ENCODE results near the gene GTPBP3. TPM values are rescaled to one million over a fixed set of nuclear protein-coding genes. Genes with fewer than 3 reads are reported as not detected.
"Not testable (repeated sequence)": the region's sequence is repeated elsewhere in the genome, so short reads cannot be mapped to it uniquely, and the experiment has no call there.

GTPBP3 gene
- total RNA-seq, 4 donors from 2014 or later: 18.7 to 29.0 (median 25.2) TPM

GRCh38 chr19:17294051-17294891, 43.1 kb upstream of the GTPBP3 start:
- no peak overlapping the region for H3K27ac ChIP-seq
- no peaks in the 10 kb centered on the region for H3K27me3 ChIP-seq
- no peak overlapping the region for H3K4me3 ChIP-seq
- peaks cover 14% of the 10 kb centered on the region for H3K4me1 ChIP-seq
- DNase-seq (ENCODE audit: low spot score in 2 of 2): no peak
- WGBS: 78% methylated on average over 40 of the region's 48 CpGs
- TF ChIP-seq POLR2AphosphoS5 (IDR thresholded peaks at IDR 0.05) (no peak), EP300 (IDR thresholded peaks at IDR 0.05) (no peak), POLR2A (IDR thresholded peaks at IDR 0.05) (no peak)
- TF ChIP-seq, protein P1, sequence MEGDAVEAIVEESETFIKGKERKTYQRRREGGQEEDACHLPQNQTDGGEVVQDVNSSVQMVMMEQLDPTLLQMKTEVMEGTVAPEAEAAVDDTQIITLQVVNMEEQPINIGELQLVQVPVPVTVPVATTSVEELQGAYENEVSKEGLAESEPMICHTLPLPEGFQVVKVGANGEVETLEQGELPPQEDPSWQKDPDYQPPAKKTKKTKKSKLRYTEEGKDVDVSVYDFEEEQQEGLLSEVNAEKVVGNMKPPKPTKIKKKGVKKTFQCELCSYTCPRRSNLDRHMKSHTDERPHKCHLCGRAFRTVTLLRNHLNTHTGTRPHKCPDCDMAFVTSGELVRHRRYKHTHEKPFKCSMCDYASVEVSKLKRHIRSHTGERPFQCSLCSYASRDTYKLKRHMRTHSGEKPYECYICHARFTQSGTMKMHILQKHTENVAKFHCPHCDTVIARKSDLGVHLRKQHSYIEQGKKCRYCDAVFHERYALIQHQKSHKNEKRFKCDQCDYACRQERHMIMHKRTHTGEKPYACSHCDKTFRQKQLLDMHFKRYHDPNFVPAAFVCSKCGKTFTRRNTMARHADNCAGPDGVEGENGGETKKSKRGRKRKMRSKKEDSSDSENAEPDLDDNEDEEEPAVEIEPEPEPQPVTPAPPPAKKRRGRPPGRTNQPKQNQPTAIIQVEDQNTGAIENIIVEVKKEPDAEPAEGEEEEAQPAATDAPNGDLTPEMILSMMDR (IDR thresholded peaks at IDR 0.05): no peak
- H3K36me3 ChIP-seq: peaks cover 6% of the 10 kb centered on the region
- H3K9me3 ChIP-seq: no peaks in the 10 kb centered on the region

DNA sequence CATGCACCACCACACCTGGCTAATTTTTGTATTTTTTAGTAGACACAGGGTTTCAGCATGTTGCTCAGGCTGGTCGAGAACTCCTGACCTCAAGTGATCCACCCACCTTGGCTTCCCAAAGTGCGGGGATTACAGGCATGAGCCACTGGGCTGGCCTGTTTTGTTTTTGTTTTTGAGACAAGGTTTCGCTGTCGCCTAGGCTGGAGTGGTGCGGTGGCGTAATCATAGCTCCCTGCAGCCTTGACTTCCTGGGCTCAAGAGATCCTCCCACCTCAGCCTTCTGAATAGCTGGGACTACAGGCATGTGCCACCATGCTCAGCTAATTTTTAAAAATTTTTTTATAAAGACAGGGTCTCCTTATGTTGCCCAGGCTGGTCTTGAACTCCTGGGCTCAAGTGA, 41.8 kb upstream of the GTPBP3 start:
- H3K36me3 ChIP-seq; H3K27ac ChIP-seq; H3K4me3 ChIP-seq; H3K27me3 ChIP-seq; H3K9me3 ChIP-seq; DNase-seq (ENCODE audit: low spot score in 2 of 2): not testable (repeated sequence)
- H3K4me1 ChIP-seq: peaks cover 14% of the 10 kb centered on the region
- WGBS: 99% methylated on average over 6 of the region's 6 CpGs

DNA sequence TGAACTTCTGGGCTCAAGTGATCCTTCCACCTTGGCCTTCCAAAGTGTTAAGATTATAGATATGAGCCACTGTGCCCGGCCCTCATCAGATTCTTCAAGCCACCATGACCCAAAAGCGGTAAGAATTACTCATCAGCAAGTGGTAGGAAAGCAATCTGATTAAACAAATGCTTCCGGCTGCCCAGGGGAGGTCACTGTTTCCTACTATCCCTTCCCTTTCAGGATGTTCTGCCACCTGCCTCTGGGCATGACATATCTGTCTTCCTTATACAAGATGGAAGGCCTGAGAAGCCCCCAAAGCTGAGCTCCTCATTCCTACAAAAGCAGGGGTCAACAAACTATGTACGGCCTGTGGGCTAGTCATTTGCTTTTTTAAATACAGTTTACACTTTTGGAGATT, 41.1 kb upstream of the GTPBP3 start:
- Histone ChIP-seq H3K27ac (no peak overlapping the region), H3K9me3 (no peaks in the 10 kb centered on the region), H3K27me3 (no peaks in the 10 kb centered on the region), H3K4me3 (no peak overlapping the region), H3K36me3 (peaks cover 6% of the 10 kb centered on the region), H3K4me1 (peaks cover 14% of the 10 kb centered on the region)
- TF ChIP-seq POLR2A (IDR thresholded peaks at IDR 0.05) (no peak), POLR2AphosphoS5 (IDR thresholded peaks at IDR 0.05) (no peak), EP300 (IDR thresholded peaks at IDR 0.05) (no peak)
- TF ChIP-seq, protein P1 (IDR thresholded peaks at IDR 0.05): no peak
- no peak for DNase-seq (ENCODE audit: low spot score in 2 of 2)
- WGBS: 55% methylated on average over 4 of the region's 4 CpGs

DNA sequence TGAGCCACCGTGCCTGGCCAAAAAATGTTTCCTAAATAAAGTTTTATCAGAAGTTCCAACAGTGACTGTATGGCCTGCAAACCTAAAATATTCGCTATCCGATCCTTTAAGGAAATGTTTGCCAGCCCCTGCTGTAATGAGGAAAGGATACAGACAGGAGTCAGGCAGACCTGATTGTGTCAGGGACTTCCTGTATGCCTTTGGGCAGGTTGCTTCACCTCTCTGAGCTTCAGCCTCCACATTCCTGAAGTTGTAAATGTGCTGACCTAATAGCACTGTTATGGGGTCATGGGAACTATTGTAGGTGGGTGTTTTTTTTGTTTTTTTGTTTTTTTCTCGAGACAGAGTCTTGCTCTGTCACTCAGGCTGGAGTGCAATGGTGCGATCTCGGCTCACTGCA, 40.4 kb upstream of the GTPBP3 start:
- peaks cover 6% of the 10 kb centered on the region for H3K36me3 ChIP-seq
- DNase-seq (ENCODE audit: low spot score in 2 of 2): no peak
- no peaks in the 10 kb centered on the region for H3K27me3 ChIP-seq
- 87% methylated on average over 6 of the region's 6 CpGs for WGBS
- H3K4me1 ChIP-seq: peaks cover 16% of the 10 kb centered on the region
- no peak for TF ChIP-seq POLR2AphosphoS5 (IDR thresholded peaks at IDR 0.05)
- TF ChIP-seq POLR2A (IDR thresholded peaks at IDR 0.05): no peak
- TF ChIP-seq, protein P1 (IDR thresholded peaks at IDR 0.05): no peak
- no peak for TF ChIP-seq EP300 (IDR thresholded peaks at IDR 0.05)
- H3K9me3 ChIP-seq: no peaks in the 10 kb centered on the region
- no peak overlapping the region for H3K27ac ChIP-seq
- no peak overlapping the region for H3K4me3 ChIP-seq

DNA sequence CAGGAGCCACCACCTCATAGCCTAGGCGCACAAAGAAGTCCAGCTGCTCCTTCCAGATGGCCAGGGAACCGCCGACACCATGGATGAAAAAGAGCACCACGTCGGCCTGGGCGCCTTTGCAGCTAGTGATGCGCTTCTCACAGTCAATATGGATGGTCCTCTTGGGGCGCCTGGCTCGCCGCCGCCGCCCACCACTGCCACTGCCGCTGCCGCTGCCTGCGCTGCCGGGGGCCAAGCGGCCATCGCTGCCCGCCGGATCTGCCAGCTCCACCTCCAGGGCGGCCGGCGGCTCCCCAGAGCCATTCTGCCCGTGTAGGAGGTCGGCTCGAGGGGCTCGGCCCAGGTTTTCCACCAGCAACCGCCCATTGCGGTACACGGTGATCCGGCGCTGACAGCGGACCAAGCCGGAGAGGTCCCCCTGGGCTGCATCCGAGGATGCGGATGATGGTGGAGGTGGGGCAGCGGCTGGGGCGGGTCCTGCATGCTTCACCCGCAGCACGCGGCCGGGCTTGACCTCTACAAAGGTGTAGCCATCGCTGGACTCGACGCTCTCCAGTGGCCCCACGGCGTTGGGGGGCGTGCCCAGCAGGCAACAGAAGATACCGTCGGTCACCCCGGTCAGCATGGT, 36.2 kb upstream of the GTPBP3 start:
- Histone ChIP-seq H3K4me1 (peaks cover 38% of the 10 kb centered on the region), H3K36me3 (peaks cover 6% of the 10 kb centered on the region), H3K9me3 (no peaks in the 10 kb centered on the region)

More for the DNA sequence above, 36.2 kb upstream of the GTPBP3 start:
- Histone ChIP-seq H3K27me3 (no peaks in the 10 kb centered on the region), H3K4me3 (no peak overlapping the region), H3K27ac (no peak overlapping the region)
- no peak for DNase-seq (ENCODE audit: low spot score in 2 of 2)
- 95% methylated on average over 4 of the region's 51 CpGs for WGBS
- TF ChIP-seq EP300 (IDR thresholded peaks at IDR 0.05): no peak
- TF ChIP-seq POLR2AphosphoS5 (IDR thresholded peaks at IDR 0.05): no peak
- TF ChIP-seq, protein P1 (IDR thresholded peaks at IDR 0.05): no peak
- no peak for TF ChIP-seq POLR2A (IDR thresholded peaks at IDR 0.05)
